IPS-18c (cell line): ENCODE data around the gene CHD8.

Experiments
- H3K4me3 ChIP-seq: 2 replicates; pipeline ENCODE4 v1.7.0; 2013; ENCODE audit warnings: low read depth, mild to moderate bottlenecking, low read length, moderate library complexity; ENCODE audit not compliant: insufficient read depth
- H3K9me3 ChIP-seq: one replicate; pipeline ENCODE4 v1.6.1; 2013; ENCODE audit warnings: mild to moderate bottlenecking, low read length, moderate library complexity; ENCODE audit not compliant: control insufficient read depth, insufficient read depth

Gene CHD8

GRCh38 chr14:21455912-21456667 lies at the start of gene CHD8:
CHD8 (minus strand) TSS chr14:21456123; CDS start chr14:21431643, 24,480 bp downstream.
- H3K9me3 ChIP-seq, result no peaks in the 10 kb centered on the region
- H3K4me3 ChIP-seq, result peak within 1 kb of the TSS; percentile 95

GRCh38 chr14:21505012-21505553 lies 49.2 kb upstream of the CHD8 start:
- Histone ChIP-seq H3K4me3 (no peak overlapping the region), H3K9me3 (no peaks in the 10 kb centered on the region)

GRCh38 chr14:21503376-21503775 lies 47.5 kb upstream of the CHD8 start:
- Histone ChIP-seq H3K9me3 (no peaks in the 10 kb centered on the region), H3K4me3 (no peak overlapping the region)

GRCh38 chr14:21501568-21501967 lies 45.6 kb upstream of the CHD8 start:
- H3K9me3 ChIP-seq, result no peaks in the 10 kb centered on the region
- H3K4me3 ChIP-seq, result no peak overlapping the region

- no peak overlapping the region for H3K4me3 ChIP-seq
- H3K9me3 ChIP-seq, result no peaks in the 10 kb centered on the region
Measured at GRCh38 chr14:21498540-21499526, 42.9 kb upstream of the CHD8 start.

- Histone ChIP-seq H3K4me3 (no peak overlapping the region), H3K9me3 (no peaks in the 10 kb centered on the region)
Measured at GRCh38 chr14:21496453-21496852, 40.5 kb upstream of the CHD8 start.

- Histone ChIP-seq H3K9me3 (no peaks in the 10 kb centered on the region), H3K4me3 (no peak overlapping the region)
Measured at GRCh38 chr14:21494902-21495762, 39.2 kb upstream of the CHD8 start.

GRCh38 chr14:21486640-21487087 lies 30.7 kb upstream of the CHD8 start:
- no peaks in the 10 kb centered on the region for H3K9me3 ChIP-seq
- no peak overlapping the region for H3K4me3 ChIP-seq

GRCh38 chr14:21476925-21477681 lies 21.2 kb upstream of the CHD8 start, which contains the start of the genes RAB2B and TOX4:
RAB2B (minus strand) TSS chr14:21476959; CDS start chr14:21476872, 87 bp downstream.
TOX4 (plus strand) TSS chr14:21477195; CDS start chr14:21477279, 84 bp downstream.
- peak within 1 kb of the TSS; percentile 95 for H3K4me3 ChIP-seq
- no peaks in the 10 kb centered on the region for H3K9me3 ChIP-seq

- H3K9me3 ChIP-seq, result no peaks in the 10 kb centered on the region
- peak overlapping the region; percentile 74 for H3K4me3 ChIP-seq
Measured at GRCh38 chr14:21476523-21476924, 20.6 kb upstream of the CHD8 start.

- peak overlapping the region; percentile 74 for H3K4me3 ChIP-seq
- H3K9me3 ChIP-seq, result no peaks in the 10 kb centered on the region
Measured at GRCh38 chr14:21475767-21476522, 20.0 kb upstream of the CHD8 start.

- no peak overlapping the region for H3K4me3 ChIP-seq
- H3K9me3 ChIP-seq, result no peaks in the 10 kb centered on the region
Measured at GRCh38 chr14:21467616-21468015, 11.7 kb upstream of the CHD8 start.

GRCh38 chr14:21455592-21455911 lies 371 bp downstream of the CHD8 start:
- Histone ChIP-seq H3K9me3 (no peaks in the 10 kb centered on the region), H3K4me3 (peak overlapping the region; percentile 95)

GRCh38 chr14:21454843-21455544 lies 929 bp downstream of the CHD8 start:
- peak overlapping the region; percentile 95 for H3K4me3 ChIP-seq
- no peaks in the 10 kb centered on the region for H3K9me3 ChIP-seq

GRCh38 chr14:21449899-21450216 lies 6.1 kb downstream of the CHD8 start:
- H3K9me3 ChIP-seq, result no peaks in the 10 kb centered on the region
- H3K4me3 ChIP-seq, result no peak overlapping the region
